ENCODE measurements around the gene CACNB2.
A peak's percentile ranks its signal among the peaks of the same experiment; 100 is the strongest.

Gene CACNB2

GRCh38 chr10:18334116-18334867 is 194.1 kb downstream of the CACNB2 start:
- no peak for DNase-seq (ENCODE audit: low read depth)
- H3K4me3 ChIP-seq (ENCODE audit: low read length): no peak overlapping the region
- TF ChIP-seq CTCF (IDR thresholded peaks at IDR 0.05; ENCODE audit: insufficient read depth, low read depth, low read length, missing control alignments): no peak

GRCh38 chr10:18340496-18341051 is 200.3 kb downstream of the CACNB2 start:
- peak overlapping the region; percentile 6 for H3K4me3 ChIP-seq (ENCODE audit: low read length)
- TF ChIP-seq CTCF (IDR thresholded peaks at IDR 0.05; ENCODE audit: insufficient read depth, low read depth, low read length, missing control alignments): no peak
- no peak for DNase-seq (ENCODE audit: low read depth)

- H3K4me3 ChIP-seq (ENCODE audit: low read length): no peak overlapping the region
- TF ChIP-seq CTCF (IDR thresholded peaks at IDR 0.05; ENCODE audit: insufficient read depth, low read depth, low read length, missing control alignments): no peak
- DNase-seq (ENCODE audit: low read depth): no peak
Observed at GRCh38 chr10:18341055-18341454, 200.8 kb downstream of the CACNB2 start.

GRCh38 chr10:18343573-18343972 is 203.3 kb downstream of the CACNB2 start:
- no peak overlapping the region for H3K4me3 ChIP-seq (ENCODE audit: low read length)
- TF ChIP-seq CTCF (IDR thresholded peaks at IDR 0.05; ENCODE audit: insufficient read depth, low read depth, low read length, missing control alignments): no peak
- DNase-seq (ENCODE audit: low read depth): no peak

- no peak for DNase-seq (ENCODE audit: low read depth)
- H3K4me3 ChIP-seq (ENCODE audit: low read length): no peak overlapping the region
- no peak for TF ChIP-seq CTCF (IDR thresholded peaks at IDR 0.05; ENCODE audit: insufficient read depth, low read depth, low read length, missing control alignments)
Observed at GRCh38 chr10:18345308-18345707, 205.1 kb downstream of the CACNB2 start.

GRCh38 chr10:18350340-18350739 is 210.1 kb downstream of the CACNB2 start:
- H3K4me3 ChIP-seq (ENCODE audit: low read length): no peak overlapping the region
- TF ChIP-seq CTCF (IDR thresholded peaks at IDR 0.05; ENCODE audit: insufficient read depth, low read depth, low read length, missing control alignments): no peak
- DNase-seq (ENCODE audit: low read depth): no peak

- no peak for DNase-seq (ENCODE audit: low read depth)
- TF ChIP-seq CTCF (IDR thresholded peaks at IDR 0.05; ENCODE audit: insufficient read depth, low read depth, low read length, missing control alignments): no peak
- H3K4me3 ChIP-seq (ENCODE audit: low read length): no peak overlapping the region
Observed at GRCh38 chr10:18351421-18351820, 211.2 kb downstream of the CACNB2 start.

Measured in epithelial cell of esophagus (primary cell).